HG03571 (cell line): Measurements from ENCODE around the gene CCNI2.

ENCODE experiments used
- ATAC-seq: cut with Tn5 transposase; IDR thresholded peaks from one replicate; pipeline ENCODE4 v1.9.1; 2021; ENCODE audit not compliant: unreplicated experiment

The CCNI2 gene

DNA sequence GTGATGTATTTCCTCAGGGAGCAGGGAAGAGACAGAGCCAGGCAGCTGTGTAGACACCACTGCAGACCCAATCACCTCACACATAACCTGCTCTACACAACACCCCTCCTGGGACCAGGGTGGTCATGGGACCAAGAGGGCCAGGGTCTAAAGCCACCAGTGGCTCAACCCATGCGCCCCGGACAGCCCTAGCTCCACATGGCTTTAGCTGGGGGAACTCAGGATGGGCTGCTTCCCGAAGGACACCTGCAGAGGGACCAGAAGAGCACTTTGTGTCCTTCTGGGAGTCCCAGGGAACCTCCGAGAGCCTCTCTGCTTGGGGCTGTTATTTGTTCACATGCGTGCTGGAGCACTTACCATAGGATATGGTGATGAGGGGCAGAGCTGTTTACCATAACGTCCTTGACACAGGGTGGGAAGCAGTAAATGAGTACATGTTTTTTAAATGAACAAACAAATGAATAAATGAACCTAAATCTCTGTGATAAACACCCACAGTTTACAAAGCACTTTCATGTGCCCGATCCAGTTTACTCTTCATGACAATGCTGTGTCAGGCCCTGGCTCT is 17.5 kb downstream of the CCNI2 start:
- no peak for ATAC-seq

DNA sequence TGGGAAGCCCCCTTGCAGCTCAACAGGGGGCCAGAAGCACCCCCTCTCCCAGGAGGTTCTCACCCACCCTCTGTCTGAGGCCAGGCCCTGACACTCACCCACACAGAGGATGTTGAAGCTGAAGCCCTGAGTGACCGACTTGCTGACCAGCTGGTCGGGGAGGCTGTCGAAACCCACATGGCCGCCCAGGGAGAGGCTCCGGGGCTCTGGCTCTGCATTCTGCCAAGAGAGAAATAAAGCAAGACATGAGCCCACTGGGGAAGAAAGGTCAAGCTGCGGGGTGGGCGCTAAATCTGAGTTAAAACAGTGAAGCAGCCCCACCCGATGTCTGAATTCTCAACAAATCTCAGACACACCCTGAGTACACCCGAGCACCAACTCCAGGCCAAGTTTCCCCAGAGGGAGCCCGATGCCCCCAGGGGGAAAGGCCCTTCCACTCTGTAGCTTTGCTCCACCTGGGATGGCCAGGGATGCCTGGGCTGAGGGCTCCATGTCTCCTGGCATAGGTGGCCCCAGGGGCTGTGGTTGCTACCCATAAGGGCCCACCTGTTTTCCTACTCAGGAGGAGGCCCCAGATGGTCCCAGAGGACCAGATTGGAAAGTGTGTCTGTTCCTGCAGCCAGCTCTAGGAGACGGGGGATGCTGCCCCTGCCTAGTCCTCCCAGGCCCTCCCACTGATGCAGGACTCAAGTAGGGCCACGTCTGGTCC is 18.2 kb downstream of the CCNI2 start:
- no peak for ATAC-seq

DNA sequence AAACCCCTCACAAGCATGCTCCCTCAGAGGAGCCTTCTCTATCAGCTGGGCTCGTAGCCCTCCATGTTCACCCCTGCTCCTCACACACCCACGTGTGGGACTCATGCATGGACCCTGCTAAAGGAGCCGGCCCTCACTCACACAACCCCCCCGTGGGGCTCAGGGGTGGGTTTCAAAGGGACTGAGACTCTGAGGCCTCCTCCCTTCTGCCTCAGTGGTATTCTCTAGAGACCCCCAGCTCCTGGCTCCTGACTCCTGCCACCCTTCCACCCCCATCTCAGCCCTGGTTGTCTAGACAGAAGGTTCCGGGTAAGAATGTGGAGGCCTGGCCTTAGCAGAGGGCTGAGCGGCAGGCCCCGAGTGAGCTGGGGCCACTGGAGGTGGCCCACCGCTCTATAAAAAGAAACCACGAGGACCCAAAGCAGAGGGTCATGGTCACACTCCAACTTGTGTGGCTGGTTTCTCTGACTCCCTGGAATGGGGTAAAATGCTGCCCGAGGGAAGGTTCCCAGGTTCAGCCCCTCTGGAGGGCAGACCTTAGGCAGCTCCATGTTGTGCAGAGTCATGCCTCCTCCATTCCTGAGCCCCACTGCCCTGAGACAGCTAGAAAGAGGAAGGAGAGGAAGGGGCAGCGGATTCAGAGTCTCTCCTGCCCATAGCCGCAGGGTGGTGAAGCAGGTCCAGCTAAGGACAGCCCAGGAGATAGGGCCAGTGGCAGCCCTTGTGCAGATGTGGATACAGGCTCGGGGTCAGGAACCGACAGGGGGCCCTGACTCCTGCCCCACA is 19.0 kb downstream of the CCNI2 start:
- no peak for ATAC-seq

DNA sequence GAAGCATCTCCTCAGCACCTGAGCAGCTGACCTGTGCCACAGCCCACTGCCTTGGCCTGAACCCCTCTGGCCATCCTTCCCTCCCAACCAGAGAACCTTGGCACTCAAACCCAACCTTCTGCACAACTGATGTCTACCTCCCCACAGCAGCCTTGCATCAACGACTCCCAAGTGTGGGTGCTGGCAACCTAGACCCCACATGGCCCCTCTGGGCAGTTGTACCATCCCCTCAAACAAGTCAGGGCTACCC is 19.5 kb downstream of the CCNI2 start:
- no peak for ATAC-seq

DNA sequence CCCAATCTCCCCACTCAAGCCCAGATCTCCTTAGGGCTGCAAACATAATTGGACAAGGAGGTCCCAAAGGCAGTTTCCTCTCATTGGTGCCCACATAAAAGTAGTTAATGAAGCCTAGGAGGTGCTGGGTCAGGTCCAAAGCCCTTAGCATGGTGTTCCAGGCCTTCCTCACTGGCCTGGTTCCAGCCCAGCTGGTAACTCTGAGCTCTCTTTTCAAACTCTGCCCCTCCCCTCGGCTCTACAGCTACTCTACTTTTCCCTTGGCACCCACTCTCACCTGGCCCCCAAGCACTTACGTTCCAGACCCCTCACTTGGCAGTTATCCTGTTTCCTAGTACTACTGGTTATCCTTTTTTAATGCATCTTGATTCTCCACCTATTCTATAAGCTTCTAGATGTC is 19.9 kb downstream of the CCNI2 start:
- ATAC-seq, result no peak

DNA sequence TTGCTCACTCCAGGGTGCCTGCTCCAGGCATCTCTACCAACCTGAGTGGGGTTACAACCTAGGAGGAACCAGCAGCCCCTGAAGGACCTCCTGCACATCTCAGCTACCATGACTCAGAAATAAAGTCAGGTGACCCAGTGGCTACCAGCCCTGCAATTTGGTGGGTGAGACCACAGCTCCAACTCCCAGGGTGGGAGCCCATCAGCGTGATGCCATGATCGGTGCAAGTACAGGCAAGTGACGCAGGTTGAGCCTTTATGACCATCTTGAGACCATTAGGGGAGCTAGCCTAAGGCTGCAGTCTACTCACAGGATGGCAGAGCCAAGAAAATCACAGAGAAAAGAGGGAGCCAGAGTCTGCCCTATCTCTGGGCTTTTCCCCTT is 21.3 kb downstream of the CCNI2 start:
- ATAC-seq, result no peak

DNA sequence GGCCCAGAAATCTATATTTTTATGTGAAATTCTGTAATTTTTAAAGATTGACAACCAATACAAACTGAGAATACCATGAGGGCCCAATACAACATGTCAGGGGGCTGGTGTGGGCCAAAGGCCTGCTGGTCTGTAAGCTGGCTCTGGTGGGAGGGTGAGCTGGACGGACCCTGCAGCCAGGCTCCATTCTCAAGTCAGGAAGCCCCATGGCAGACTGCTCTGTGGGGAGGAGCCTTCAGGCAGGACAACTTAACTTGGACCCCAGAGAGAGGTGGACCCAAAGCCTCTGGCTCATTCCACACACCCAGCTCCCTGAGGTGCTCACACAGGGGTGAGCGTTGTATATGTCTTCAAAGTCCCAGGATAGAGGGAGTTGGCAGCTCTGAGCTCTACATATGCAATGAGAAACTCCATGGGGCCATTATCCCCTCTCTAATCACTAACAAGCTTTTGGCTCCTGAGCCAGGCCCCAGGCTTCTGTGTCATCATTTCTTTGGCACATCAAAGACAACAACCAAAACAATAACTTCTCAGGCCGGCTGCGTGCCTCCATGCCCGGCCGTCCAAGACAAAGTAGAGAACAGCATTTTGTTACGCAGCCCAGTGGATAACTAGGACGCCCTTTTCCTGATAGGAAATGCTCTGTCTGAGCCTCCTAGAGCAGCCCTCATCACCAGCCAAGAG is 23.4 kb downstream of the CCNI2 start:
- no peak for ATAC-seq

DNA sequence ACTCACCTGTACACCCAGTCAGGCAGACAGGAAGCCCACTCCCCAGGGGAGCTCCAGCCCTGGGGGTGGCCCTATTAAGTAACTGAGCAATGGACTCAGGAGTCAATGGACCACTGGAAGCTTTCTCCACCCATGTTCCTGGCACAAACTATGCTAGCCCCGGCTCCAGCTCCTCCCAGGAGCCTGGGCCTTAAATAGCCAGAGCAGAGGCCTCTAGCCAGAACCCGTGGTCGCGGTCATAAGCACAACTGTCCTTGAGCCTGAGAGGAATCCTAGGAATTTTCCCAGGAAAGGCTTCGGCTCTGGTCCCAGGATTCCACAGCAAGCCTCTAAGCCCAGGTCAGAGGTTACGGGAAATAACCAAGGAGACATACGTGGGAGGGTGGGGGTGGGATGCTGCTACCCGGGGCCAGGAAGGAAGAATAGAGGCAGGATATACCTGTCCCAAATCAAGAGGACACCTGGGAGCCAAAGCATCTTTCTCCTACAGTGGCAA is 24.3 kb downstream of the CCNI2 start:
- ATAC-seq, result no peak

DNA sequence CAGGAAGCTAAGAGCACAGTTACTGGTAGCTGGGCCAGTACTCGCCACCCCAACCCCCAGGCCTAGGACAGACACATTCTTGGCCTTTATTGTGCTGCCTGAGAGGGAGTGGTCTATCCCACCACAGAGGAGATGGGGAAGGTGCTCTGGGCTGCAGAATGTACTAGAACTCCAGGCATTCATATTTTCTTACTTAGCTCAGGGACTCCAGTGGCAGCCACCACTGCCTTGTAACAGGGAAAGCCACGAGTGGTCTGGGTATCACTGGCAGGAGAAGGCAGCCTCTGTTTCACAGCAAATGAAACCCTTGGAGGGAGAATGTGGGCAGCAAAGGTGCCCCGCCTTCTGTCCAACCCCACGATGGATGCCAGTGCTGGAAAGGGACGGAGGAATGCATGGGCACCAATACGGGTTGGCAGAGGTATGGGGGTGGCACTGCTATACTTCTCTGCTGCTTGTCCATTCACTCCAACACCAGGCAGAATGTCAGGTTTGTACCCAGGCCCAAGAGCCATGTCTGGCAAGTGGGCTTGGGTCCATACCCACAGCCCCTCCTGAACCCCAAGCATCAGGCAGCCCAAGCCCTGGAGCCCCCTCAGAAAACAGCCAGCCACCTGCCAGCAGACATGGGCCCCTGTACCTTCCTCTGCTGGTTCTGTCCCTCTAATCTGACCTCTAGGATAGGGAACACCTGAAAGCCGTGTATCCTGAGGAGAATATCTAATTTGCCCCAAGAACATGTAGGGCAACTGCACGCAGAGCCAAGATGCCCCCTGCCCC is 25.3 kb downstream of the CCNI2 start:
- no peak for ATAC-seq

DNA sequence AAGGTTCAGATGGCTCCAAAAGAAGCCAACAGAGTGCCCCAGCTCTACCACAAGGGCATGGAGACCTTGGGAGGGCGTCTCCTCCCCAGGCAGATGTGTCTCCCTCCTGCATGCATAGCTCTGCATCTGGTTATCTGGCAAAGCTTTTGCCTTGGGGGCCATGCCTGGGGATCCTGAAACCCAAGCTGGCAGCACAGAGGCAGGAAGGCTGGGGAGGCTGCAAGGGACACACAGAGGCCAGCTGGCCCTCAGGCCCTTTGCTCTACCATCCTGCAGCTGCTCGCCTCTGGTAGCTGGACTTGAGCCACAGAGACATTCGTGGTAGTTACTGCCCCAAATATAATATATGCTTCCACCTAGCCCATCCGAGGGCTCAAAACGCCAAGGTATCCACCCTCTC is 25.9 kb downstream of the CCNI2 start:
- no peak for ATAC-seq

DNA sequence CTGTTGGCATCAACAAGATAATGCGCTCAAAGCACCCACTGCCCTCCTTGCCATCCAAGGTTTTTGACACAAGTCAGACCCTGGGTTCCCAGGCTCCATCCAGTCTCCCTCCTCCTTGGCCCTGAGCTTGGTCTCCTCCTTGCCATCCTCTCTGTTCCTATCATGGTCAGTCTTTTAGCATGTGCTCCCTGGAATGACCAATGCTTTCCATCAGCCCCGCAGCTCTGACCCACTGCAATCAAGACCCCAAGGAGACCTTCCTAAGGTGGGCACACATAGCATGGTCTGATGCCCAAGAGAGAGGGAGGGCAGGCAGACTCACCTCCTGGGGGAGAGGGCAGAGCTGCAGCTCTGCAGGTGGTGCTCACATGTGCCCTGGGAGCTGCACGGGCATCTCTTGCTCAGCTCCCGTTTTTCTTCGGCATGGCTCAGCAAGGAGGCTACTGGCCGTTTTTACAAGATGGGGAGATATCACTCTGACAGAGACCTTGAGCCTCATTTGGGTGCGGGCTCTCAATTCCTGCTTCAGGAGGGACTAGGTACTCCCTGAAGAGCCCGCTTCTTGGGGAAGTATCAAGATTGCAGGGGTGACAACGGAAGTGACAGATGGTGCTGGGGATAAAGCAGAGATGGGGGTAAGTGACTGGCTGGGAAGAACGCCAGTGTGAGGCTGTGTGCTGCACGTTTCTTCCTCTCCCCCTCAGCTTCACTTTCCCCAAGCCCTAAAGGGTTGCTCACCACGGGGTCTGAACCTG is 26.6 kb downstream of the CCNI2 start:
- ATAC-seq, result no peak

DNA sequence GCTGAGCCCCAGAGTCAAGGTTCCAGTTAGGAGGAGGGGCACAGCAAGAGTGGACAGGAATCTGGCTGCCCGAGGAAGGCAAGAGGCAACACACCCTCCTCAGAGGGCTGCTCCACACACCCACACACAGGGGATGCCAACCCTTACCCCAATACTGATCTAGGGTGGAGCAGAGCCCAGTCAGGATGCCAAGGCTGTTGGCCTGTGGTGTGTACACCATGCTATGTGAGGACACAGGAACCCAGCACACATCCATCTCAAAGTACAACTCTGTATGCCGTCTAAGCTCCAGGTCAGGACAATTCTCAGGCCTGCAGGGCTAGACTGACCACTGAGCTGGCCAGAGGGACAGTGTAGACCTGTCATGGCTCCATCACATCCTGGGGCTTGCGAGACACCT is 27.2 kb downstream of the CCNI2 start:
- ATAC-seq, result no peak

DNA sequence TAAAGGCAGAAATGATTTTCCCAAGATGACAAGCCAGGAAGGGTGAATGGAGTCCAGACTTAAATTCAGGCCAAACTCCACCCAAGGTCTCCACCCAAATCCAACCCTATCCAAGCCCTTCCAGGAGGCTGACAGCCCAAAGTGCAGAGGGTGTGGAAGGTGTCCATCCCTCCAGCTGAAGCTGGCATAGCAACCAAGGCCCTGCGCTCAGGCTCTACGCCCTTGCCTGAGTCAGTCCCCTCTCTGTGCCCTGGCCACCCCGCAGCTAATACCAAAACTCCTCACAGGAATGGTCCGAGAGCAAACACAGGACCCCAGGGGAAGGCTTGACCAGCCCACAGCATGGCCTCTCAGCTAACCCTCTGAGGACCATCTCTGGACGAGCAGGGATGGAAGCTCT is 27.7 kb downstream of the CCNI2 start:
- no peak for ATAC-seq

DNA sequence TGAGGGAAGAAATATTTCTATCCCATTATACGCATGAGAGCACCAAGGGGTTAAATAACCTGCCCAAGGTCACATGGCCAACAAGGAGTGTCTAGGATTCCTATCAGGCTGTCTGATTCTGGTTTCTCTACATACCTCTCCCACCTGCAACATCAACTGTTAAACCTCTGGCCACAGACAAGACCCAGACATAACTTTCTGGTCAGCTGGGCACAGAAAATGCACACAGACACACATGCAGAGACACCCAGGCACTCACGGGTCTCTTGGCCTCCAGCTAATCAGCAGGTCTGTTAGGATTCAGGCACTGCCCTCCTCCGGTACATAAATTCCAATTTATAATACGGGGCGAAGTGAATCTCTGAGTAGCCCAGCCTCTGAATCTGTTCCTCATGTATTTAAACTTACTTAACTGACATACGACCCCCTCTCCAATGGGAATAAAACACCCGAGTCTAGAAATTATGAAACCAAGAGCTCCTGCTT is 28.3 kb downstream of the CCNI2 start:
- no peak for ATAC-seq

DNA sequence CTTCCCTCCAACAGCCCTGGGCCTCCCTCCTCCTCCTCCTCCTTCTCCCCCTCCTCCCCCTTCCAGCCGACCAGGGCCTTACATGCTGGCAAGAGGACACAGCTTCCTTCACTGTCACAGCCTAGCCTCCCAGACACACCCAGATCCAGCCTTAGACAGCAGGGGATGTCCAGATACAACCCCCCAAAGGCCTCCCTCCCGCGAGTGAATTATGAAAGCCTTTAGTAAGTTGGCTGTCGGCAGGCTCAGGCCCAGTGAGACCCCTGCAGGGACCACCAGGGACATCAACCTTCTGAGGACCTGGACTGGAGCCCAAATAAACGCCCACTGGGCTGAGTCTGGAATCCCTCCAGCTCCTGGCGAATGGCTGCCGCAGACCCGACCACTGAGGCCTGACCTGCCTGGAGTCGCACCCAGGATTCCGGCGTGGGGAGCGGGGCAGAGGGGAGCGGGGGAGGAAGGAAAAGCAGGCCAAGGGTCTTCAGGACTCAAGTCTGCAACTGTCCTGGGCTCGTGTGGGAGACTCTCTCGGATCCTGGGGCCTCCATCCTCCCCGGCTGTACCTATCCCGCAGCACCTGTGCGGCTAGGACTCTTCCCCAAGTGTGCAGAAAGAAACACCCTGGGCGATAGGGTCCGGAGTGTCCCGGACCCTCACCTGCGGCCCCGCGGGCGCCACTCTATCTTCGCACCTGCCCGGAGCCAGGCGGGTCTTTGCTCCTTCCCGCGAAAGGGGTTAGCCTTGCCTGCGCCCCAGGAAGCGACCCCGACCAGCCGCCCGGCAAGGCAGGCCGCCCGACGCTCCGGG is 29.1 kb downstream of the CCNI2 start:
- peak; percentile 12 for ATAC-seq

DNA sequence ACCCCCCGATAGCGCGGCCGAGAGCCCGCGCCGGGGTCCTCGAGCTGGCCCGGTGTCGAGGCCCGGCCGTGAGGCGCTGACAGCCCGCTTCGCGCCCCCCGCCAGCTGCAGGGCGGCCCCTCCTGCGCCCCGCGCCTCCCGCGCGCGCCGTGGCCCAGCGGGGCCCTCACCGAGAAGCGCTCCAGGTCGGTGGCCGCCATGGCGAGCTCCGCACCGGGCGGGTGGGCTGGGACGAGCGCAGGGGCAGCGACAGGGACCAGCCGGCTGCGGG is 29.6 kb downstream of the CCNI2 start:
- ATAC-seq, result peak; percentile 26

DNA sequence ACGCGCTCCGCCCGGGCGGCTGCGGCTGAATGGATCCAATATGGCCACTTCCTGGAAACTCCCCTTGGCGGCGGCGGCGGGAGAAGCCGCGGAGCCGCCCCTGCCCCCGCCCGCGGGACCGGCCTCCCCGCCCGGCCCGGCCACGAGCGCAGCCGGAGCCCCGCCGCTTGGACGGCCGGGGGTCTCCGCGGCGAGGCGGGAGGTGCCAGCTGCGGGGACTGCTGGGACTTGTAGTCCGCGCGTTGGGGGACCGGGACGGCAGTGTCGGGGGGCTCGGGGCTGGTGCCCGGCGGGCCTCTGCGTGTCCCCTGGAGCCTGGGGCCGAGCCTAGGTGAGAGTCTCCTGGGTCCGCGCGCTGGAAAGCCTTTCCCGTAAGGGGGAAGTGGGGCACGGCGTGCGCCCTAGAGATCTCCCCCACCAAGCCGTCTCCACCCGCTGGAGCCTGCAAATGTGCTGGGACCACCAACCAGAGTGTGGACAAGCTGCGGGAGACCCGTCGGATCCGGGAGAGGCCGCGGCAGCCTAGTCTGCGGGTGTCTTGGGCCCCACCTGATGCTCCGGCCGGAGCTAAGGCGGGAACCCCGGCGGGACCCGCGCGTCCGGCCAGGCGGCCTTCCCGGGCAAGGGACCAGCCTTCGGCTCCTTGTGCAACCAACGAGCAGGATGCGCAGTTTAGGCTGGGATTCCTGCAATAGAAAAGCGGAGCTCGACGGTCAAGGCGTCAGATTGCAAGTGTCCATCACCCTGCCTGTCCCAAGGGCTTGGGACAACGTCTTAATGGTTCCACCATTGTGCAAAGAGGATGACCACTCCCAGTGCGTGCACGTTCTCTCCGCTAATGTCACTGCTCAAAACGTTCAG is 30.2 kb downstream of the CCNI2 start, which contains the start of gene SEPTIN8:
TSS of gene SEPTIN8 (minus strand) at position 31 of the 861 bp plus-strand sequence. CDS start 102 bp downstream, outside the sequence.
- ATAC-seq, result peak; percentile 57

DNA sequence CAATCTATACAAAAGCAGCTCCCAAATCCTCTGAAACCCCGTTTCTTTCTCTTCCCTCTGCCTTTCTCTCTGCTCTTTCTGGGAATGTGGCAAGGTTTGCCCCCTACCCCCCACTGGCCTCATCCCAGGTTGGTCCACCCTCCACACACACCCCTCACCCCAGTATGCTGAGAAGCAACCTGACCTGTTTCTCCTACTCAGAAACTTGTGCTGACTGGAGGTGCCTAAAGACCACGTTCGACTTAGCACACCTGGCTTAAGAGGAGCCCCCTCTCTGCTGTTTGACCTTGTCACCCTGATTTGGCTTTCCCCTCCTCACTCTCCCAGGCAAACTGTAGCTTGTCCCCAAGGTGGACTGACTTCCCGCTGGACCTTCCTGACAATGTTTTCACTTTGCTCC is 30.9 kb downstream of the CCNI2 start:
- no peak for ATAC-seq

DNA sequence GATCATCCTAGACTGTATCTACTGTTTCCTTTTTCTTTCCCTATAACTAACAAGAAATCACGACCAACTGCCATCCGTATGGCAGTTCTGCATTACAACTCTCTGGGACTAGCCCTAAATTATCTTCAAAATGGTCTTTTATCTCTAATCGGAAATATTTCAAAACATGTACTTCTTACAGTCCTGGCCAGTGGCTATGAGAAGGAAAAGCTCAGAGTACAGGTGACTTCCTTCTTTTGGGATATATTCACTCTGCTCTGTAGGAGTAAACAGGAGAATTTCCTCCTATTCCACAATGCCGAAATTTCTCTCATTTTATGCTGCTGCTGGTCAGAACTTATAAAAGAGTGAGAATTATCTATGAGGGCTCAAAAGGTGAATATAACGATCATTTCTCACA is 31.6 kb downstream of the CCNI2 start:
- ATAC-seq, result no peak
